WTC11 (cell line): ENCODE measurements around the gene IL1RN.

Experiments
- CTCF ChIP-seq: fragments of 200-600 bp; IDR thresholded peaks from 2 replicates; pipeline ENCODE4 v1.8.0; 2022; ENCODE audit warnings: antibody characterized with exemption
- TF ChIP-seq, protein P1 (sequence below): sonication (generic); formaldehyde crosslinking; IDR thresholded peaks from 2 replicates; pipeline ENCODE4 v1.8.0; 2022; ENCODE audit warnings: mild to moderate bottlenecking, missing genetic modification reagents

DNA sequence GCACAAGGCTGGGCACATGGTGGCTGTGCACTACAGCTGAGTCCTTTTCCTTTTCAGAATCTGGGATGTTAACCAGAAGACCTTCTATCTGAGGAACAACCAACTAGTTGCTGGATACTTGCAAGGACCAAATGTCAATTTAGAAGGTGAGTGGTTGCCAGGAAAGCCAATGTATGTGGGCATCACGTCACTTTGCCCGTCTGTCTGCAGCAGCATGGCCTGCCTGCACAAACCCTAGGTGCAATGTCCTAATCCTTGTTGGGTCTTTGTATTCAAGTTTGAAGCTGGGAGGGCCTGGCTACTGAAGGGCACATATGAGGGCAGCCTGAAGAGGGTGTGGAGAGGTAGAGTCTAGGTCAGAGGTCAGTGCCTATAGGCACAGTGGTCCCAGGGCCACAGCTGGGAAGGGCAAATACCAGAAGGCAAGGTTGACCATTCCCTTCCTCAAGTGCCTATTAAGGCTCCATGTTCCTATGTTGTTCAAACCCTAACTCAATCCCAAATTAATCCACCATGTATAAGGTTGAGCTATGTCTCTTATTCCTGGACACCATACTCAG lies 2.2 kb downstream of the IL1RN start:
- TF ChIP-seq CTCF = no peak
- TF ChIP-seq, protein P1, sequence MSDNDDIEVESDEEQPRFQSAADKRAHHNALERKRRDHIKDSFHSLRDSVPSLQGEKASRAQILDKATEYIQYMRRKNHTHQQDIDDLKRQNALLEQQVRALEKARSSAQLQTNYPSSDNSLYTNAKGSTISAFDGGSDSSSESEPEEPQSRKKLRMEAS (CRISPR knock-in tag) = no peak
